GM18507 (cell line): ENCODE data around the gene GPRC5B.

ENCODE experiments used
- DNase-seq: peaks from one replicate; pipeline ENCODE4 v3.0.0; 2011; ENCODE audit warnings: low read depth; ENCODE audit not compliant: insufficient read length; ENCODE audit errors: extremely low spot score
- FAIRE-seq: peaks from 2 replicates; lab custom pipeline; 2011; peaks lifted over from hg19 to GRCh38; lab: Jason Lieb, UNC

Gene GPRC5B

DNA sequence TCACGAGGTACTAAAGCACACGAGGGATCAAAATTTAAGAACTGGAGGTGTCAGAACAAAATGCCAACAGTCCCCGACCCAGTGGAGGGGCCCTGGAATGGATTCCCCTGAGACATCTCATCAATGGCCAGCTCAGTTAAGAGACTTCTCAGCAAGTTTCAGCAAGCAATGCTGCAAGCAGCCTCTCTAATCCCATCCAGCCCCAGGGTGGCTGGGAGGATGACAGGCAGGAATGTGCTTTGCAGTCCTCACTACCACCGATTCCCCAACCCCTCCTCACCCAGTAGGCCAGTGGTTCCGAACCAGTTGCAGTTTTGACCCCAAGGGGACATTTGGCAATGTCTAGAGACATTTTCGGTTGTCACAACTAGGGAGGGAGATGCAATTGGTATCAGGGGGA lies 8.7 kb downstream of the GPRC5B start:
- FAIRE-seq (no peak), DNase-seq (no peak)

DNA sequence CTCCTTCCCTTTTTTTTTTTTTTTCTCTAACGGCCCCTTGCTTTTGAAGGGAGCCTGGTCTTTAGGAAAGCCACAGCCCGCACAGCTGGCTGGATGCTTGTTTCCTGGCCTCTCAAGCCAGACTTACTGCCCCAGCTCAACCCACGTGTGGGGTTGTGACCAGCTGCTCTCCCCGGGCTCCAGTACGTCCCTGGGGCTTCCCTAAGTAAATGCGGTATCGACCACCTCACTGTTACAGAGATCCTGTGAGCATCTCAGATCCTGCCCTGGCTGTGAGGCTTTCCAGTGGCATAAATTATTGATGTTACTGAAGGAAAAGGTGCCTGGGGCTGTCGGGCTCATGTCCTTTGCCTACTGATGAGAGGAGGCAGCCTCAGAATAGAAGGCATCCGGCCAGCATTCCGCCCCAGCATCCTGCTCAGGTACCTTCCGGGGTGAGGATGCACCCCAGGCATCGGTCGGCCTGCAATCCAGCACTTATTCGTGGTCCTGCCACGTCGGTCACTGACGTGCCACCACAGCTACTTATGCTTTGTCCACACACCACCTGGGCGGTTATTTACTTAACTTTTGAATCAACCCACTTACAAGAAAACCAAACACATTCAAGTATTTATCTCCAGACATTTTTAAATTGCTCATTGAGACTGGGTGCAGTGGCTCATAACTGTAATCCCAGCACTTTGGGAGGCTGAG lies 9.6 kb downstream of the GPRC5B start:
- FAIRE-seq (no peak), DNase-seq (no peak)

- DNase-seq = no peak
- FAIRE-seq = no peak
These were observed 10.6 kb downstream of the GPRC5B start for GRCh38 chr16:19874026-19874425.

DNA sequence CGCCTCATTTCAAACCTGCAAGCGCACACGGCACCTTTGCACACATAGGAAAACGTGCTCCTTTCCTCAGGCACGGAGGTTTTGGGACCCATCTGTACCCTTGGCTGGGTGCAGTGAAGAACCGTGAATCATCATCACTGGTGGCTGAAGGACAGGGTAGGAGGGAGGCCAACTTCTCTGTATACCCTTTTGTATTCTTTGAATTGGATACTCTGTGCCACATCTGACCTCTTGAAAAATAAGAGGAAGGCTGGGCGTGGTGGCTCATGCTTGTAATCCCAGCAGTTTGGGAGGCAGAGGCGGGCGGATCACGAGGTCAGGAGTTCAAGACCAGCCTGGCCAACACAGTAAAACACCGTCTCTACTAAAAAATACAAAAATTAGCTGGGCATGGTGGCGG lies 11.7 kb downstream of the GPRC5B start:
- DNase-seq (no peak), FAIRE-seq (no peak)

DNA sequence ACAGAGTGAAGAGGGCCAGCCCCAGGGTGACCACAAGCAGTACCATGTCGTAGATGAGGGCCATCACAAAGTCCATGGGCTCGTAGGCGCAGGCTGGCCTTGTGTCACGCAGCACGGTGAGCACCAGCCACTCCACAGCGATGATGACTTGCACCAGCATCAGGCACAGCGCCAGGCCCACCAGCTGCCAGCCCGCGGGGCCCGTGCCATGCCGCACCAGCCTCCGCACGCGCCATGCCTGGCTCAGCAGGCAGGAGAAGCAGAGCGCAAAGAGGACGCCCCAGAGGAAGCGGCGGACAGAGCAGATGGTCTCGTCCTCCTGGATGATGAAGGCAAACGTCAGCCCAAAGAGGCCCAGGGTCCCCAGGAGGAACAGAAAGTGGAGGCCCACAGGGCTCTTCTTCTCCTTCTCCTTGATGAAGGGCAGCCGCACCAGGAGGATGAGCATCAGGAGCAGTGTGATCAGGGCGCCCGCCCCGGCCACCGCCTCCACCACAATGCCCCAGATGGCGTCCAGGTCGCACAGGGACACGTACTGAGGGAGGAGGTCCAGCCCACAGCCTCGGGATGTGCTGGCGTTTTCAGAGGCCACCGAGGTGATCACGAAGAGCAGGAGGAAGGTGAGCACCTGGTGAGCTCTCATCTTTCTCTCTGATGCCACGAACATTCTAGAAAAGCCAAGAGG lies 12.3 kb downstream of the GPRC5B start:
- FAIRE-seq = no peak

GRCh38 chr16:19871721-19872120 lies 12.9 kb downstream of the GPRC5B start:
- DNase-seq (no peak), FAIRE-seq (no peak)

More for the DNA sequence above, 12.3 kb downstream of the GPRC5B start:
- no peak for DNase-seq

GRCh38 chr16:19868421-19868820 lies 16.2 kb downstream of the GPRC5B start:
- FAIRE-seq = no peak
- DNase-seq = no peak

- FAIRE-seq (no peak), DNase-seq (no peak)
These were observed 20.1 kb downstream of the GPRC5B start for GRCh38 chr16:19864566-19864965.

- DNase-seq (no peak), FAIRE-seq (no peak)
These were observed 20.7 kb downstream of the GPRC5B start for GRCh38 chr16:19863990-19864389.

DNA sequence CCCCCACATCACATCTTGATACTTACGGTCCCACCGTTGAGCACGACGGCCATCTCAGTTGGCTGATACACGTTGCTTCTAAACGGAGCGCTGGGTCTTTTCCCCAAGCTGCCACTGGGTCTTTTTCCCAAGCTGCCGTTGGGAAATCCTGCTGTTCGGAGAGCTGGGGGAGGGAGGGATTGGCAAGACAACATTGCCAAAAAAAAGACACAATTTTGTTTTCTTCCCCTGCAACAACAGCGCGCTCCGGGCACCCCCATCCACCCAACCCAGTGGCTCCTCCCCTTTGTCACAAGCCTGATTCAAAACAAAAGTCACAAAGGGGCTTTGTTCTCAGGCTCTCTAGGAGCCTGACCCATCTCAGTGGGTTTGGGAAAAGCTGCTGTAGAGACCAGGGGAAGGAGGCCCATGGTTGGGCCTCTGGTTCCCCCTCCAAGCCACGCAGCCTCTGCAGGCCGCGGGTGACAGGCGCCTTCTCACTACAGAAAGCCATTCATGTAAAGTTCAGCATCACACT lies 22.8 kb downstream of the GPRC5B start:
- FAIRE-seq (no peak), DNase-seq (no peak)

GRCh38 chr16:19861133-19861532 lies 23.5 kb downstream of the GPRC5B start:
- no peak for FAIRE-seq
- no peak for DNase-seq

DNA sequence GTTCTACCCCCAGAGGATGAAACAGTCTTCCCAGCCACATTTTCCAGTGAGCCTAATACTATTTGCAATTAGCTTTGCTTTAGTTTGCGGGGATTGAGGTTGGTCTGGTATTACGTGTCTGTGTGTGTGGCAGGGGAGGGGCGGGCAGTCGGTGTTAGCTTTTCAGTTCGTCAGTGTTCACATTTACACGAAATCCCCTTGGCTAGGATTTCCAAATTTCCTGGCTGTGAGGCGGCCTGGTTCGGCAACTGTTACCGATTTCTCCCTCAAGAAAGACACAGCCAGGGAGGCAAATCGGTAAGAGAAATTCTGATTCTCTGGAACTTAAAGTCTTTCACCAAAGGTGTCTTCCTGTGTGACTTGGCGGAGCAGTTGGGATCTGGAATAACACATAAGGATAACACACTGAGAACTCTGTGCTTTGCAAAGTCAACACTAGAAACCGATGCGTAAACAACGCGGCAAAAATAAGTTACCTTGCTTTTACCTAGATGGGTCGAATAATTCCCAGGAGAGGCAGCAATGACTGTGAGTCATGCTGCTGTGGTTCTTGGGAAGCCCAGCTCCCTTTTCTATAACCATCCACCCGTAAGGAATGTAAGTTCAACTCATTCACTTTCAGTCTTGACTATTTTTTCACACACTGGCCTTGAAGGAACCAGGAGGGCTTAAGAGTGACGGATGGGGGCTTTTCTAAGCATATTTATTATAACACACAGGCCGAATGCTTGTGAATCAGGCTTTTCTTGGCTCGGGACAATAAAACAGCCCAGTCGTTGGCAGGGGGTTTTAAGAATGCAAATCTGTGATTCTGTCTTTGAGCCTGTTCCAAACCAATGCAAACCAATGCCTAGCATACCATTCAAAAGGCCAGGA lies 24.2 kb downstream of the GPRC5B start:
- DNase-seq = no peak
- no peak for FAIRE-seq

DNA sequence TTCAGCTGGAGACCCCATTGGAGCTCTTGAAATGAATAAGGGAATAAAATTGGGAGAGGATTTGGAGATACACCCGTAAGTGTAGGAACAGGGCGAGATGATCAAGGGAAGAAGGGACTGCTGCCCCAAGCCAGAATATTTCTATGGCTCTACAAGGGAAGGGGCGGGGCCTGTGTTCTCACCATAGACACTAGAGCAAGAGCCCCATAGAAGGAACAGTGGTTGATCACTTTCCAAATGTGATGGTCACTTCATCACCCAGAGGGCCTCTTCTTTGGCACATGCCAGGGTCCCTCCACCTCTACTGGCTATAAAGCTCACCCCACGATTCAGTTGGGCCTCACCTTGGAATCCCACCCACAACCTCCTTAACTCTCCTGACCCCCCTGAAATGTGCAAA lies 25.0 kb downstream of the GPRC5B start:
- DNase-seq (no peak), FAIRE-seq (no peak)

DNA sequence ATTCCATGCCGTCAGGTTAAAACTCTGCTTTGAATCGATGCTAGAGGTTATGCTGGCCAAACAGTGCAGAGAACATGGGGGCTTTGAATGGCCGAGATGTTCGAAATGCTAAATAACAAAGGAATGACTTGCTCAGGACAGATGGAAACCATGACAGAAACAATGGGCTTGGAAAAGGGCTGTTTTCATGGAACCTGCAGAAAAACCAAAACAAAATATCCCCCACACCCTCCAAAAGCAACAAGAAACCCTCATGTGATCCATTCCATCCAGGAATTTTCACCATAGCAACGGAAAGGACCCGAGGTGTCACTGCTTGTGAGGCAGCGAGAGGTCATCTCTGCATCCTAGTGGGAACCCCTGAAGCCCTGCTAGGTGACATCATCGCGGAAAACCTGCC lies 25.5 kb downstream of the GPRC5B start:
- FAIRE-seq = no peak
- DNase-seq = no peak

GRCh38 chr16:19858340-19859018 lies 26.2 kb downstream of the GPRC5B start:
- DNase-seq (no peak), FAIRE-seq (no peak)

GRCh38 chr16:19857593-19858339 lies 26.9 kb downstream of the GPRC5B start:
- no peak for DNase-seq
- FAIRE-seq = no peak

DNA sequence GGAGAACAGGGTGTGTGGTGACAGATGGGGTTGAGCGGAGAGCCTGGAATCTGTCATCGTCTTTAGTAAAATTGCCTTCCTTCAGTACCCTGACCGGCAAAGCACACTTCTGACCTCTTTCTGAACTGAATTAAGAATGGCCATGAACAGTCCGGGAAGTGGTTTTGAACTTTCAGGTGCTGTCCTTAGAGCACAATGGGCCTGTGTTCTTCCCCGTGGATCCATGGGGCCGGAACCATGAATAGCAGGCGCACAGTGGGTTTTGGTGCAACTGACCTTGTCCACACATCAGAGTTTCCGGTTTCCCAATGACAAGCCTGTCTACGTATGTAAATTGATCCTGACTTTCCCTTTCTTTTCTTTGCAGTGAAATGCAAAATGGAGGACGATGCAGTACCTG lies 28.5 kb downstream of the GPRC5B start:
- FAIRE-seq (no peak), DNase-seq (no peak)

DNA sequence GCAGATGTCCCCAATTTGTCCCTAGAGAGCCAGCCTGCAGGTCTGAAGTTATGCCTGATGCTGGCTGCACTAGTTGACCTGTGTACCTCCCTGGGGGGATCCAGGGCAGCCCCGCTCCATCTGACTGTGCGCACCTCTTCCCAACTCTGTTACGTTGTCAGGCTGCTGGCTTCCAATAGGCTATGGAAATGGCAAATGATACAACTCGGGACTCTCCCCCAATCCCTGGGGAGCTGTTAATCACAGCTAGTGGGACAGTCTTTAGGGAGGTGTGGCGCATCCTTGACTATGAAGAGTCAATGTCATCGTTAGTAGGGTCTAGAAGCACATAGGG lies 30.1 kb downstream of the GPRC5B start:
- FAIRE-seq (no peak), DNase-seq (no peak)
